ENCODE results near the gene IVD.

The IVD gene

DNA sequence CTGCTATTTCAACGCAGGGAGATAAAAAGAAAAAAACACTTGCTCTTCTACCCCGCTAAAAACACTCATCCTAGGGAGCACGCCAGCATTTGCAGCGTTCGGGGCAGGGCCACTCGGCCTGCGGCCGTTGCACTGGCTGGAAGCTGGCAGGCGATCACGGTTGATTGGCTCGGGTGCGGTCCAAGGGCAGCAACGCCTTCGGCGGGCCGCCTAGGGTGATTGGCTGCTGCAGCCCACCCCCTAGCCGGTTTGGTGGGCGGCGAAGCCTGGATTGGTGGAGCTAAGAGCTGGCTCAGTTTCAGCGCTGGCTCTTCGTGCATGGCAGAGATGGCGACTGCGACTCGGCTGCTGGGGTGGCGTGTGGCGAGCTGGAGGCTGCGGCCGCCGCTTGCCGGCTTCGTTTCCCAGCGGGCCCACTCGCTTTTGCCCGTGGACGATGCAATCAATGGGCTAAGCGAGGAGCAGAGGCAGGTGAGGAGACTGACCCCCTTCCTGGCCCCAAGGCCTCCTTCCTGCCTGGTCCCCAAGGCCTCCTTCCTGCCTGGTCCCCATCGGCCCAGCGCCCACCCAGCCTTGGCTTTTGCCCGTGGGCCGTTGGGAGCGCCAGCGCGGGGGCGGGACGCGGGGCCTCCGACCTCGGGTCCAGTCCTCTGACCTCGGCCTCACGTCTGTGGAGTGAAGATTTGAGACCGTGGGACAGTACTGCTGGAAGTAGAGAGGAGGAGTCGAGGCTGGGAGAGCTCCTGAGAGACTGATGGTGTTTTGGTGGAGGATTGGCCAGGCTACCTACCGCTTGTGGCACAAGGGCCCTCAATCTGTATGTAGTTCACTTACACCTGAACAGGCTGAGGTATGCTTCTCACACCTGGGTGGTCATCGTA lies at the start of gene IVD:
IVD (plus strand) TSS at position 295 of the 881 bp plus-strand sequence; CDS start at position 328, 33 bp downstream.
- DNase-seq, result peak; percentile 95

DNA sequence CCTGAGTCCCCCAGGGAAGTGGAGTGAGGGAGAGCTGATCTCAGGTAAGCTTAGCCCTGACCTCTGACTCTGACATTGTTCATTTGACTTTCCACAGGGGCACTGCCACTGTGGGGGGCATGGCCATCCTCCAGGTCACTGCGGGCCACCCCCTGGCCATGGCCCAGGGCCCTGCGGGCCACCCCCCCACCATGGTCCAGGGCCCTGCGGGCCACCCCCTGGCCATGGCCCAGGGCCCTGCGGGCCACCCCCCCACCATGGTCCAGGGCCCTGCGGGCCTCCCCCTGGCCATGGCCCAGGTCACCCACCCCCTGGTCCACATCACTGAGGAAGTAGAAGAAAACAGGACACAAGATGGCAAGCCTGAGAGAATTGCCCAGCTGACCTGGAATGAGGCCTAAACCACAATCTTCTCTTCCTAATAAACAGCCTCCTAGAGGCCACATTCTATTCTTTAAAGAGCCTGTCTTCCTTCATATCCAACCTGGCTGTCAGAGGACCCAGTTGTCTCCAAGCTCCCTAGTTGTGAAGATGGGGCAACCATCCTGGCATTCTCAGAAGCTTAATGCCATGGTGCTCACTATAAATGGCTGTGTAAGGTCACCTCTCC lies 49.5 kb upstream of the IVD start:
- no peak for DNase-seq

- DNase-seq, result peak; percentile 55
These were observed 48.3 kb upstream of the IVD start for GRCh38 chr15:40357246-40357645.

- peak; percentile 93 for DNase-seq
These were observed 47.7 kb upstream of the IVD start, which contains the start of gene DISP2 for GRCh38 chr15:40357723-40358470. TSS of gene DISP2 (plus strand) at chr15:40358219. CDS start at chr15:40358322, 103 bp downstream.

DNA sequence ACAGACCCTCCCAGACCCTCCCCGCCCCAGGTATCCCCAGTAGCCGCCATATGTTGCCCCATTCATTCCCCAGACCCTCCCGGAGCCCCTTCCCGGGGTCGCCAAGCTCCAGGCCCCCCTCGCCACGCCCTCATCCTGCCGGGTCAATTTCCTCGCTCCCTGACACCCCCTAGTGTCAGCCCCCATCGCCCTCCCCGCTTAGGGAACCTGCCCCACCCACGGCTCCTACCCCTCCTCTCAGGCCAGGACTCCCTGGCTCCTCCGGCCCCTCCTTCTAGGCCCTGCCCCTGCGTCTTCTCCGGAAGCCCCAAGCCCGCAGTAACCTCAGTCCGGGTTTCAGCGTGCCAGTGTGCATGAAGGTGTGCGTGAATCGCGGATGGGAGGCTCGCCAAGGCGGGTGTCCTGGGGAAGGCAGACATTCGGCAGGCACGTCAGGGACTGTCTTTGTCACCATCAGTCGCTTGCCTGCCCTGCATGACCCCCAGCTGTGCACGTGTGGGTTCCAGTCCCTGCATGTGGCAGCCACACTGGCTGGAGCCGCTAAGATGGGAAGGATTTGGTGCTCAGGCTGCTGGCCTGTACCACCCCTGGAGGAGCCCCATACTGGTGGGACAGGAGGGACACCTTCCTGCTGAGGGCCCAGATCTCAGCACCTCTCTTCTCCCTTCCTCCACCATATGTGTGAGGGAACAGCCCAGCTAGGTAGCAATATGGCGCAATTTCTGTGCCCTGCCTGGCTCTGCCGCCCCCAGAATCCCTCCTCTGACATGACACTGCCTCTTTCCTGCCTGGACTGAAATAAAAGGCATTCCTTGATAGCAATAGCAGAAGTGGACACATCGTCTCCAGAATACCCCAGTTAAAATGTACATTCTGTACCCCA lies 46.9 kb upstream of the IVD start:
- DNase-seq, result no peak

DNA sequence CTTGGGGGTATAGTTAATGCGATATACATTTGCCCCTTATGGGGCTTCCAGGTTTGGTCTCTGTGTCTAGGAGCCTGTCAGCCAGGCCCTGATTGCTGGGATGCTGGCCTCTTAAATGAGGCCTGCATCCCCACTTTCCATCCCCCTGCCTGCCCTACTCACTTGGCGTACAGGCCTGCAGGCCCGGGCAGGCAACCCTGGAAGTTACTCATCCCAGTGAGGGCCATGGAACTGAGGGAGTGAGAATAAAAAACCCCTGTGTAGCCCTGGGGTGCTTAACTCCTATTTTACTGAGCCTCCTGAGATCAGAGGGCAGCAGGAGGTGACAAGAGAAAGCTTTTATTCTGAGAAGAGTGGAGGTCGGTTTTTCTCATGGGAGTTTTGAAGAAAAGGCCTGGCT lies 45.6 kb upstream of the IVD start:
- DNase-seq, result no peak

- DNase-seq, result no peak
These were observed 44.0 kb upstream of the IVD start for GRCh38 chr15:40361640-40362039.

DNA sequence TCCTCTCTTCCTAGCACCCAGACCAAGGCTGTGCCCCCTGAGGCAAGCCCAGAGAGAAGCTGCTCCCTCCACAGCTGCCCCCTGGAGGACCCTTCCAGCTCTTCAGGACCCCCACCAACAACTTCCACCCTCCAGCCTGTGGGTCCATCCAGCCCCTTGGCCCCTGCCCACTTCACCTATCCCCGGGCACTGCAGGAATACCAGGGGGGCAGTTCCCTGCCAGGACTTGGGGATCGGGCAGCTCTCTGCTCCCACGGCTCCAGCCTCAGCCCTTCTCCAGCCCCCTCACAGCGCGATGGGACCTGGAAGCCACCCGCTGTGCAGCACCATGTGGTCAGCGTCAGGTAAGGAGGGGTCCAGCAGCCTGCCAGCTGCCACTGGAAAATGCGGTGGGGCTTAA lies 42.0 kb upstream of the IVD start:
- DNase-seq, result no peak

DNA sequence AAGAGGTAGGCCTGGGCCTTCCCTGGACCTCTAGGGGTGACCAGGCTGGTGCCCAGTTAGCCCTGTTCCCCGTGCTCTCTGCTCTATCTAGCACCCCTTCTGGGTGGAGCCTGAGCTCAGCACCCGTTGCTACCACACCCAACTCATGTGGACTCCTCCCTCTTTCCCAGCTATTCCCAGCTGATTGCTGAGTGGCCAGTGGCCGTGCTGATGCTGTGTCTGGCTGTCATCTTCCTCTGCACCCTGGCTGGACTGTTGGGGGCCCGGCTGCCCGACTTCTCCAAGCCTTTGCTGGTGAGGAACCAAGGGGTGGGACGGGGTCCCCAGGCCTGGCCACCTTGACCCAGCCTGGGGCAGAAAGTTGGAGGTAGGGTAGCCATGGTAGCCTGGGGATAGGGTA lies 41.3 kb upstream of the IVD start:
- no peak for DNase-seq

GRCh38 chr15:40365016-40365415 lies 40.6 kb upstream of the IVD start:
- DNase-seq, result no peak

DNA sequence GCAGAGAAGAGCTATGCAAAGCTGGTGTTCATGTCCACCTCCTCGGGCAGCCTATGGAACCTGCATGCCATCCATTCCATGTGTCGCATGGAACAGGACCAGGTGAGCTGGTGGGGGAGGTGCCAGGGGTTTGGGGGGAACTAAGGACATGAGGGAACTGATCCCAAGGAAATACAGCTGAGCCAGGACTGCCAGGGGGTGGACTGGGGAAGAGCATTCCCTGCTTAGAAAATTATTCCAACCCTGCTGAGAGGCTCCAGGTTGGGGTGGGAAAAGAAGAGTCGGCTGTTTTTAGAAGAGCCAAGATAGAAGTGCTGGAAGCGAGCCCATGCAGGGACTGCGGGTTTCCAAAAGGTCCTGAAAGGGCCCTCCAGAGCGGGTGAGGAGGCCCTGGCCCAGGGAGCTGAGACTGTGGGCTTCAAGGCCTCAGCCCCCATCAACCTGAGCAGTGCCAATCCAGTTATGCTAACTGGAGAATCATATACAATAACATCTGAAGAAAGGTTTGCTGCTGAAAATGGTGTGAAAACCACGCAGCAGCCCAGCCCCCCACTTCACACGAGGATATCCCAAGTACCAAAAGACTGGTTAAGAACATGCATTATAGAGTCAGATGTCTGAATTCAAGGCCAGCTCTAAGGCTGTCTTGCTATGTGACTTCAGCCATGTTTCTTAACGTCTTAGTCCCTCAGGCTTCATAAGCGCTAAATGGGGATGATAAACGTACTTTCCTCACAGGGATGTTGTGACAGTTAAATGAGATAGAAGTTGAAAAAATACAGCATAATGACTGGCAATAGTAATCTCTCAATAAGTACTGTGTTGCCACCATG lies 39.8 kb upstream of the IVD start:
- no peak for DNase-seq

- DNase-seq, result no peak
These were observed 38.9 kb upstream of the IVD start for GRCh38 chr15:40366457-40367370.

DNA sequence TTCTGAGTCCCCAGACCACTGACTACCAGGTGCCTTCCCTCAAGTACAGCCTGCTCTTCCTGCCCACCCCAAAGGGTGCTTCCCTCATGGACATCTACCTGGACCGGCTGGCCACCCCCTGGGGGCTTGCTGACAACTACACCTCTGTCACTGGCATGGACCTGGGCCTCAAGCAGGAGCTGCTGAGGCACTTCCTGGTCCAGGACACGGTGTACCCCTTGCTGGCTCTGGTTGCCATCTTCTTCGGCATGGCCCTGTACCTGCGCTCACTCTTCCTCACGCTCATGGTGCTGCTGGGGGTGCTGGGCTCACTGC lies 38.3 kb upstream of the IVD start:
- DNase-seq, result no peak

GRCh38 chr15:40367686-40368611 lies 37.6 kb upstream of the IVD start:
- DNase-seq, result peak; percentile 89

GRCh38 chr15:40368719-40369473 lies 36.7 kb upstream of the IVD start:
- DNase-seq, result no peak

GRCh38 chr15:40369474-40369869 lies 36.1 kb upstream of the IVD start:
- DNase-seq, result no peak

DNA sequence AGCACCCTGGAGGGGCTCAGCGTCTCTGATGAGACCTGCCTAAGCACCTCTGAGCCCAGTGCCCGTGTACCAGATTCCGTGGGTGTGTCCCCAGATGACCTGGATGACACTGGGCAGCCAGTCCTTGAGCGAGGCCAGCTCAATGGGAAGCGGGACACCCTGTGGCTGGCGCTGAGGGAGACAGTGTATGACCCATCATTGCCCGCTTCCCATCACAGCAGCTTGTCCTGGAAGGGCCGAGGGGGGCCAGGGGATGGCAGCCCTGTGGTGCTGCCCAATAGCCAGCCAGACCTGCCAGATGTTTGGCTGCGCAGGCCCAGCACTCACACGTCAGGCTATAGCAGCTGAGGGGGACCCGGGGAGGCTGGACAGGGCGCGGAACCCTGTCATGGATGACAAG lies 35.6 kb upstream of the IVD start:
- no peak for DNase-seq

DNA sequence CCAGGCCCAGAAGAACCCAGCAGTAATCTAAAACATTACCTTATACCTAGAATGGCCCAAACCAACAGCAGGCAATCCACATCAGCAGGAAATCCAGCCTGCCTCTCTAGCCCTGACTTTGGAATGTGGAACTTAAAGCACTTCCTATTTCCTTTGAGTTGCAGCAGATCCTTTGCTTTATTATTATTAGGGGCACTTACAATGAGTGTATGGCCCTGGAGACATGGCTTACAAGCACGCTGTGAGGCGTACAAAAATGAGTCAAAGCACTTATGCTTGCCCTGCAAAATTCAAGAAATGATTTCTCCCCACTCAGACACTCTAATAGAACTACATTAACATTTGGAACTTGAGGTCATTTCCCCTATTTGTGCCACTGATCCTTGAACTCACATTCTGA lies 32.6 kb upstream of the IVD start:
- no peak for DNase-seq

DNA sequence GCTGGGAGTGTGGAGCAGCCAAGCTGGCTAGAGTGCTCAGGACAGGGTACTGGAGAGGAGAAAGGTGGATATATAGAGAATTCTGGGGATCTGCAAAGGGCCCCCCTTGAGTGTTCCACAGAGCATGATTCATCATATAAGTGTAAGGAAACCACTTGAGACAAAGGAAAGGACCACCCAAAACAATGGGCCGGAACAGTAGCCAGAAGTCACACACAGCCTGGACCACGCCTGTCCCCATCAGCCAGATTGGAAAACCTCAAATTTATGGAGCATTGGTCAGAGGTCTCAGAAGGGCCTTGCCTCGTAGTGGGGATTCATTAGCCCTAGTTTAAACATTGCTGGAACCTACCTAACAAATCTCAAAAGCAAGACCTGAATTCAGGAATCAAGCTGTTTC lies 28.0 kb upstream of the IVD start:
- DNase-seq, result no peak

All from activated CD8-positive, alpha-beta memory T cell treated with anti-CD3 and anti-CD28 coated beads for 24 hours (primary cell).